SK-N-SH (cell line): ENCODE measurements around the gene SLC26A11. TPM values are rescaled to one million over a fixed set of nuclear protein-coding genes. Genes with fewer than 3 reads are reported as not detected.

ENCODE experiments used
- CTCF ChIA-PET: fragments of 300-600, 350-600 bp; formaldehyde crosslinking; extraction: SDS; loops from one replicate; lab custom pipeline; 2021; lab: Yijun Ruan, JAX
- POLR2A ChIA-PET: fragments of 350-600 bp; sonication (Branson Sonifier 250); formaldehyde crosslinking; extraction: SDS; loops from one replicate; lab custom pipeline; 2020; ENCODE audit warnings: antibody characterized with exemption, inconsistent platforms; lab: Yijun Ruan, JAX
- DNase-seq: peaks from one replicate; pipeline ENCODE4 v3.0.0; 2012
- H2AFZ ChIP-seq: fragments of 200-600 bp; sonication (generic); 2 replicates; pipeline ENCODE4 v1.8.1; 2016; ENCODE audit warnings: antibody characterized with exemption, mild to moderate bottlenecking, low read depth
- H3F3A ChIP-seq: fragments of 200-600 bp; sonication (generic); replicated peaks from 2 replicates; pipeline ENCODE3; 2016; ENCODE audit warnings: antibody characterized with exemption, mild to moderate bottlenecking; ENCODE audit not compliant: insufficient read depth
- H3K27ac ChIP-seq, 2 experiments: fragments of 200-500 bp in 1 of 2; fragments of 200-600 bp in 1 of 2; sonication (Bioruptor generic) in 1 of 2; sonication (generic), shearing (Covaris generic) in 1 of 2; 2 replicates each; pipeline versions ENCODE4 v1.5.1 to v1.6.1; 2014 to 2016; ENCODE audit warnings: low read depth in 2 of 2, inconsistent platforms in 1 of 2, low read length in 1 of 2, mild to moderate bottlenecking in 1 of 2, mixed read lengths in 1 of 2
- H3K27me3 ChIP-seq: fragments of 200-600 bp; sonication (generic), shearing (Covaris generic); 2 replicates; pipeline ENCODE4 v1.6.1; 2016; ENCODE audit warnings: mixed run types; ENCODE audit not compliant: insufficient read depth
- H3K36me3 ChIP-seq, 2 experiments: fragments of 200-500 bp in 1 of 2; fragments of 200-600 bp in 1 of 2; sonication (Bioruptor generic) in 1 of 2; sonication (generic) in 1 of 2; replicated peaks in 1 of 2; 2 replicates each; pipeline versions ENCODE3 to v1.5.1; 2014 to 2016; ENCODE audit warnings: low read length in 1 of 2, mild to moderate bottlenecking in 1 of 2; ENCODE audit not compliant: insufficient read depth in 2 of 2, control insufficient read depth in 1 of 2
- H3K4me1 ChIP-seq, 2 experiments: fragments of 200-500 bp in 1 of 2; fragments of 200-600 bp in 1 of 2; sonication (Bioruptor generic) in 1 of 2; sonication (generic), shearing (Covaris generic) in 1 of 2; 2 replicates each; pipeline versions ENCODE4 v1.5.1 to v1.6.1; 2014 to 2016; ENCODE audit warnings: low read depth in 1 of 2, low read length in 1 of 2, mixed run types in 1 of 2; ENCODE audit not compliant: insufficient read depth in 2 of 2, control insufficient read depth in 1 of 2
- H3K4me2 ChIP-seq: fragments of 200-600 bp; sonication (generic), shearing (Covaris generic); 2 replicates; pipeline ENCODE4 v1.6.1; 2017; ENCODE audit warnings: mixed run types
- H3K4me3 ChIP-seq, 2 experiments: fragments of 200-500 bp in 1 of 2; fragments of 200-600 bp in 1 of 2; sonication (Bioruptor generic) in 1 of 2; sonication (generic), shearing (Covaris generic) in 1 of 2; 2 replicates each; pipeline versions ENCODE4 v1.5.1 to v1.8.1; 2014 to 2016; ENCODE audit warnings: low read depth in 2 of 2, inconsistent platforms in 1 of 2, low read length in 1 of 2, mild to moderate bottlenecking in 1 of 2, mixed read lengths in 1 of 2, moderate library complexity in 1 of 2
- H3K79me2 ChIP-seq: fragments of 200-600 bp; sonication (generic); 2 replicates; pipeline ENCODE4 v1.8.1; 2017; ENCODE audit warnings: mild to moderate bottlenecking; ENCODE audit not compliant: insufficient read depth
- H3K9ac ChIP-seq: fragments of 200-600 bp; sonication (generic); 2 replicates; pipeline ENCODE4 v1.6.1; 2017; ENCODE audit warnings: mixed run types
- H3K9me2 ChIP-seq: fragments of 200-600 bp; sonication (generic); 2 replicates; pipeline ENCODE4 v1.6.1; 2017; ENCODE audit warnings: mixed run types
- H3K9me3 ChIP-seq: fragments of 200-600 bp; sonication (generic); 2 replicates; pipeline ENCODE4 v1.6.1; 2017; ENCODE audit warnings: mixed run types, mild to moderate bottlenecking, moderate library complexity
- H4K20me1 ChIP-seq: fragments of 200-600 bp; sonication (generic); 2 replicates; pipeline ENCODE4 v1.6.1; 2017; ENCODE audit warnings: mild to moderate bottlenecking, mixed run types; ENCODE audit not compliant: insufficient read depth
- CHD2 ChIP-seq: fragments of 150-350 bp; IDR thresholded peaks from 2 replicates; pipeline ENCODE4 v1.6.1; 2018; ENCODE audit warnings: low read length; ENCODE audit not compliant: partially characterized antibody
- EP300 ChIP-seq, 2 experiments: IDR thresholded peaks; 2 replicates each; pipeline versions ENCODE4 v1.4.0 to v1.6.1; 2012; ENCODE audit warnings: borderline replicate concordance in 1 of 2, low read depth in 1 of 2, low read length in 1 of 2
- FOSL2 ChIP-seq: IDR thresholded peaks from 2 replicates; pipeline ENCODE4 v1.4.0; 2012; ENCODE audit warnings: low read depth, mild to moderate bottlenecking, moderate library complexity, borderline replicate concordance
- FOXJ3 ChIP-seq: sonication (generic); formaldehyde crosslinking; IDR thresholded peaks from 2 replicates; pipeline ENCODE4 v1.5.1; 2020; ENCODE audit warnings: mild to moderate bottlenecking, missing genetic modification reagents
- MXI1 ChIP-seq: IDR thresholded peaks from 2 replicates; pipeline ENCODE4 v1.6.1; 2012; ENCODE audit warnings: mild to moderate bottlenecking, low read depth, low read length, improper control_type of control experiment
- RCOR1 ChIP-seq: fragments of 150-350 bp; IDR thresholded peaks from 2 replicates; pipeline ENCODE4 v1.6.1; 2017; ENCODE audit warnings: antibody characterized with exemption, low read length
- RFX5 ChIP-seq: IDR thresholded peaks from 2 replicates; pipeline ENCODE4 v1.6.1; 2012; ENCODE audit warnings: mild to moderate bottlenecking, improper control_type of control experiment, low read length
- SMC3 ChIP-seq: IDR thresholded peaks from 2 replicates; pipeline ENCODE4 v1.6.1; 2012; ENCODE audit warnings: low read depth, low read length, improper control_type of control experiment
- TCF12 ChIP-seq: IDR thresholded peaks from 2 replicates; pipeline ENCODE4 v1.4.0; 2012
- YY1 ChIP-seq: IDR thresholded peaks from 2 replicates; pipeline ENCODE4 v1.4.0; 2012; ENCODE audit warnings: low read depth, mild to moderate bottlenecking
- WGBS: methylation state at CpG from one replicate; pipeline ENCODE4 v1.1.6; 2017; ENCODE audit warnings: low lambda C conversion rate; 5-methylcytosine and 5-hydroxymethylcytosine counted together
- polyA plus RNA-seq, 3 experiments: library from polyadenylated mRNA; depleted of rRNA; stranded (reverse); fragments of >200 nt; gene quantifications; 2 replicates each; pipeline ENCODE4 v1.2.3, GENCODE V29; 2012
- TF ChIP-seq, protein P1 (sequence below): IDR thresholded peaks from 2 replicates; pipeline ENCODE4 v1.6.1; 2012; ENCODE audit warnings: mild to moderate bottlenecking, low read depth, low read length, moderate library complexity
- TF ChIP-seq, protein P2 (sequence below): IDR thresholded peaks from 2 replicates; pipeline ENCODE4 v1.4.0; 2012; ENCODE audit warnings: low read depth, borderline replicate concordance
- TF ChIP-seq, protein P3 (sequence below): fragments of 200-600 bp; sonication (generic); IDR thresholded peaks from 2 replicates; pipeline ENCODE4 v1.6.1; 2017; ENCODE audit warnings: antibody characterized with exemption, mild to moderate bottlenecking, moderate library complexity
- TF ChIP-seq, protein P4 (sequence below): fragments of 150-350 bp; IDR thresholded peaks from 2 replicates; pipeline ENCODE4 v1.6.1; 2016; ENCODE audit warnings: mild to moderate bottlenecking, low read depth, low read length

SLC26A11 gene
- polyA plus RNA-seq, 1 of the 3 experiments (the other 2 are of a cell fraction), result 35.9 TPM

- TF ChIP-seq, protein P1, sequence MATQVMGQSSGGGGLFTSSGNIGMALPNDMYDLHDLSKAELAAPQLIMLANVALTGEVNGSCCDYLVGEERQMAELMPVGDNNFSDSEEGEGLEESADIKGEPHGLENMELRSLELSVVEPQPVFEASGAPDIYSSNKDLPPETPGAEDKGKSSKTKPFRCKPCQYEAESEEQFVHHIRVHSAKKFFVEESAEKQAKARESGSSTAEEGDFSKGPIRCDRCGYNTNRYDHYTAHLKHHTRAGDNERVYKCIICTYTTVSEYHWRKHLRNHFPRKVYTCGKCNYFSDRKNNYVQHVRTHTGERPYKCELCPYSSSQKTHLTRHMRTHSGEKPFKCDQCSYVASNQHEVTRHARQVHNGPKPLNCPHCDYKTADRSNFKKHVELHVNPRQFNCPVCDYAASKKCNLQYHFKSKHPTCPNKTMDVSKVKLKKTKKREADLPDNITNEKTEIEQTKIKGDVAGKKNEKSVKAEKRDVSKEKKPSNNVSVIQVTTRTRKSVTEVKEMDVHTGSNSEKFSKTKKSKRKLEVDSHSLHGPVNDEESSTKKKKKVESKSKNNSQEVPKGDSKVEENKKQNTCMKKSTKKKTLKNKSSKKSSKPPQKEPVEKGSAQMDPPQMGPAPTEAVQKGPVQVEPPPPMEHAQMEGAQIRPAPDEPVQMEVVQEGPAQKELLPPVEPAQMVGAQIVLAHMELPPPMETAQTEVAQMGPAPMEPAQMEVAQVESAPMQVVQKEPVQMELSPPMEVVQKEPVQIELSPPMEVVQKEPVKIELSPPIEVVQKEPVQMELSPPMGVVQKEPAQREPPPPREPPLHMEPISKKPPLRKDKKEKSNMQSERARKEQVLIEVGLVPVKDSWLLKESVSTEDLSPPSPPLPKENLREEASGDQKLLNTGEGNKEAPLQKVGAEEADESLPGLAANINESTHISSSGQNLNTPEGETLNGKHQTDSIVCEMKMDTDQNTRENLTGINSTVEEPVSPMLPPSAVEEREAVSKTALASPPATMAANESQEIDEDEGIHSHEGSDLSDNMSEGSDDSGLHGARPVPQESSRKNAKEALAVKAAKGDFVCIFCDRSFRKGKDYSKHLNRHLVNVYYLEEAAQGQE, result no peak
- TF ChIP-seq, protein P2, sequence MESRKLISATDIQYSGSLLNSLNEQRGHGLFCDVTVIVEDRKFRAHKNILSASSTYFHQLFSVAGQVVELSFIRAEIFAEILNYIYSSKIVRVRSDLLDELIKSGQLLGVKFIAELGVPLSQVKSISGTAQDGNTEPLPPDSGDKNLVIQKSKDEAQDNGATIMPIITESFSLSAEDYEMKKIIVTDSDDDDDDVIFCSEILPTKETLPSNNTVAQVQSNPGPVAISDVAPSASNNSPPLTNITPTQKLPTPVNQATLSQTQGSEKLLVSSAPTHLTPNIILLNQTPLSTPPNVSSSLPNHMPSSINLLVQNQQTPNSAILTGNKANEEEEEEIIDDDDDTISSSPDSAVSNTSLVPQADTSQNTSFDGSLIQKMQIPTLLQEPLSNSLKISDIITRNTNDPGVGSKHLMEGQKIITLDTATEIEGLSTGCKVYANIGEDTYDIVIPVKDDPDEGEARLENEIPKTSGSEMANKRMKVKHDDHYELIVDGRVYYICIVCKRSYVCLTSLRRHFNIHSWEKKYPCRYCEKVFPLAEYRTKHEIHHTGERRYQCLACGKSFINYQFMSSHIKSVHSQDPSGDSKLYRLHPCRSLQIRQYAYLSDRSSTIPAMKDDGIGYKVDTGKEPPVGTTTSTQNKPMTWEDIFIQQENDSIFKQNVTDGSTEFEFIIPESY, result no peak
- TF ChIP-seq MXI1 (no peak), FOSL2 (no peak), FOXJ3 (CRISPR knock-in tag) (no peak), YY1 (no peak), EP300 (IDR thresholded peaks at IDR 0.05; ENCODE audit: borderline replicate concordance in 1 of 2, low read depth in 1 of 2, low read length in 1 of 2) (no peak), TCF12 (no peak)
Observed at GRCh38 chr17:80216473-80217456, 3.5 kb upstream of the SLC26A11 start (continued).

DNA sequence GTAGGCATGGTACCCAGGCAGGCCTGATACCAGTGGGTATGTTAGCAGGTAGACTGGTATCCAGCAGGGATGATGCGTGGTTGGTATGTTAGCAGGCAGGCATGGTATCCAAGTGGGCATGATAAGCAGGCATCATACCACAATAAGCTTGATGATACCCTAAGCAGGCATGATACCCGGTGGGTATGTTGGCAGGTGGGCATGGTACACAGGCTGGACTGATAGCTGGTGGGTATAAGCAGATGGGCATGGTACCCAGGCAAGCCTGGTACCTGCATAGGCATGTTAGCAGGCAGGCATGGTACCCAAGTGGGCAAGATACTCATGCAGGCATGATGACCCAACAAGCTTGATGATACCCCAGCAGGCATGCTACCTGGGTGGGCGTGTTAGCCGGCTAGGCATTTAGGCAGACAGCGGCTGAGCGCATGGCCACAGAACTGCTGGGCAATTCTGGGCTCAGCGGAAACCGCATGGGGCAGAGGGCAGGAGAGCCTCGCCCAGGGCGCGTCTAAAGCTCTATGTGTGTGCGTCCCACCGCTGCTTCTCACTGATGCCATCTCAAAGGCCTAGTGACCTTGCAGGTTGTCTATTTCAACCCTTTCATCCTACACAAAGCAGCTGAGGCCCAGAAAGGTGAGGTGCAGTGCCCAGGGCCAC is 2.4 kb upstream of the SLC26A11 start:
- H3K9me2 ChIP-seq, result no peaks in the 10 kb centered on the region
- H3K4me3 ChIP-seq, result no peak overlapping the region
- no peaks in the 10 kb centered on the region for H3K27me3 ChIP-seq
- peaks cover 45% of the 10 kb centered on the region; the same call in 1 of the 2 replicates for H3K79me2 ChIP-seq
- H3K36me3 ChIP-seq, result peaks cover 17 to 30% of the 10 kb centered on the region in 2 experiments
- no peak for DNase-seq
- ChIA-PET CTCF (interaction anchor here (0.8 to 1.7 kb wide), 4 partner anchors 12 to 135 kb away, joined by 3 to 4 read pairs (median 4); partner anchors contain the start of gene GAA), POLR2A (interaction anchor here (1.4 to 1.5 kb wide), 2 partner anchors 16 to 113 kb away, joined by 4 read pairs; no protein-coding TSS in a partner anchor)
- peaks cover 9% of the 10 kb centered on the region for H3F3A ChIP-seq
- H3K27ac ChIP-seq, result no peak overlapping the region
- H3K4me1 ChIP-seq, result peaks cover 4 to 24% of the 10 kb centered on the region in 2 experiments; a peak in 1 of 4 replicates
- H3K9ac ChIP-seq, result no peak overlapping the region
- 0 out of 2 replicates have a peak overlapping the region, but pooled peaks have one; percentile 15 for H3K4me2 ChIP-seq
- H2AFZ ChIP-seq, result no peak overlapping the region
- no peaks in the 10 kb centered on the region for H3K9me3 ChIP-seq
- H4K20me1 ChIP-seq, result peaks cover 19% of the 10 kb centered on the region
- 100% methylated on average over 9 of the region's 13 CpGs for WGBS
- TF ChIP-seq, protein P3, sequence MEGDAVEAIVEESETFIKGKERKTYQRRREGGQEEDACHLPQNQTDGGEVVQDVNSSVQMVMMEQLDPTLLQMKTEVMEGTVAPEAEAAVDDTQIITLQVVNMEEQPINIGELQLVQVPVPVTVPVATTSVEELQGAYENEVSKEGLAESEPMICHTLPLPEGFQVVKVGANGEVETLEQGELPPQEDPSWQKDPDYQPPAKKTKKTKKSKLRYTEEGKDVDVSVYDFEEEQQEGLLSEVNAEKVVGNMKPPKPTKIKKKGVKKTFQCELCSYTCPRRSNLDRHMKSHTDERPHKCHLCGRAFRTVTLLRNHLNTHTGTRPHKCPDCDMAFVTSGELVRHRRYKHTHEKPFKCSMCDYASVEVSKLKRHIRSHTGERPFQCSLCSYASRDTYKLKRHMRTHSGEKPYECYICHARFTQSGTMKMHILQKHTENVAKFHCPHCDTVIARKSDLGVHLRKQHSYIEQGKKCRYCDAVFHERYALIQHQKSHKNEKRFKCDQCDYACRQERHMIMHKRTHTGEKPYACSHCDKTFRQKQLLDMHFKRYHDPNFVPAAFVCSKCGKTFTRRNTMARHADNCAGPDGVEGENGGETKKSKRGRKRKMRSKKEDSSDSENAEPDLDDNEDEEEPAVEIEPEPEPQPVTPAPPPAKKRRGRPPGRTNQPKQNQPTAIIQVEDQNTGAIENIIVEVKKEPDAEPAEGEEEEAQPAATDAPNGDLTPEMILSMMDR, result no peak
- TF ChIP-seq SMC3 (no peak), TCF12 (no peak), RFX5 (no peak), RCOR1 (no peak), FOXJ3 (CRISPR knock-in tag) (no peak), MXI1 (no peak), CHD2 (no peak)
- TF ChIP-seq, protein P4, sequence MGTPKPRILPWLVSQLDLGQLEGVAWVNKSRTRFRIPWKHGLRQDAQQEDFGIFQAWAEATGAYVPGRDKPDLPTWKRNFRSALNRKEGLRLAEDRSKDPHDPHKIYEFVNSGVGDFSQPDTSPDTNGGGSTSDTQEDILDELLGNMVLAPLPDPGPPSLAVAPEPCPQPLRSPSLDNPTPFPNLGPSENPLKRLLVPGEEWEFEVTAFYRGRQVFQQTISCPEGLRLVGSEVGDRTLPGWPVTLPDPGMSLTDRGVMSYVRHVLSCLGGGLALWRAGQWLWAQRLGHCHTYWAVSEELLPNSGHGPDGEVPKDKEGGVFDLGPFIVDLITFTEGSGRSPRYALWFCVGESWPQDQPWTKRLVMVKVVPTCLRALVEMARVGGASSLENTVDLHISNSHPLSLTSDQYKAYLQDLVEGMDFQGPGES, result no peak
- TF ChIP-seq, protein P2, result no peak
